ENCODE measurements around the gene RAB20. TPM values are rescaled to one million over a fixed set of nuclear protein-coding genes. Genes with fewer than 3 reads are reported as not detected.

Gene RAB20
- total RNA-seq, 1 experiment from 2014 or later = 1.7 TPM

GRCh38 chr13:110578363-110578762 lies 16.8 kb upstream of the RAB20 start:
- H3K36me3 Mint-ChIP-seq (ENCODE audit: insufficient read depth, unreplicated experiment) = peaks cover 6% of the 10 kb centered on the region
- no peak overlapping the region for H3K27ac Mint-ChIP-seq (ENCODE audit: low read depth, unreplicated experiment)
- no peak for DNase-seq (ENCODE audit: unreplicated experiment)
- H3K27me3 Mint-ChIP-seq (ENCODE audit: insufficient read depth, unreplicated experiment) = peaks cover 27% of the 10 kb centered on the region
- H3K4me1 Mint-ChIP-seq (ENCODE audit: insufficient read depth, unreplicated experiment) = peaks cover 6% of the 10 kb centered on the region
- intact Hi-C loops (cut with micrococcal nuclease) = no loop called here
- ChIA-PET POLR2A (interaction anchor here (1.2 kb wide), 1 partner anchor 8 kb away, joined by 4 read pairs; no protein-coding TSS in a partner anchor), CTCF (no interaction called here)
- no peak for TF ChIP-seq CTCF (IDR thresholded peaks at IDR 0.05; ENCODE audit: unreplicated experiment)
- H3K4me3 Mint-ChIP-seq (ENCODE audit: unreplicated experiment) = no peak overlapping the region
- BruUV-seq (replicated peaks) = no TSS peak
- no peaks in the 10 kb centered on the region for H3K9me3 Mint-ChIP-seq (ENCODE audit: unreplicated experiment)

DNA sequence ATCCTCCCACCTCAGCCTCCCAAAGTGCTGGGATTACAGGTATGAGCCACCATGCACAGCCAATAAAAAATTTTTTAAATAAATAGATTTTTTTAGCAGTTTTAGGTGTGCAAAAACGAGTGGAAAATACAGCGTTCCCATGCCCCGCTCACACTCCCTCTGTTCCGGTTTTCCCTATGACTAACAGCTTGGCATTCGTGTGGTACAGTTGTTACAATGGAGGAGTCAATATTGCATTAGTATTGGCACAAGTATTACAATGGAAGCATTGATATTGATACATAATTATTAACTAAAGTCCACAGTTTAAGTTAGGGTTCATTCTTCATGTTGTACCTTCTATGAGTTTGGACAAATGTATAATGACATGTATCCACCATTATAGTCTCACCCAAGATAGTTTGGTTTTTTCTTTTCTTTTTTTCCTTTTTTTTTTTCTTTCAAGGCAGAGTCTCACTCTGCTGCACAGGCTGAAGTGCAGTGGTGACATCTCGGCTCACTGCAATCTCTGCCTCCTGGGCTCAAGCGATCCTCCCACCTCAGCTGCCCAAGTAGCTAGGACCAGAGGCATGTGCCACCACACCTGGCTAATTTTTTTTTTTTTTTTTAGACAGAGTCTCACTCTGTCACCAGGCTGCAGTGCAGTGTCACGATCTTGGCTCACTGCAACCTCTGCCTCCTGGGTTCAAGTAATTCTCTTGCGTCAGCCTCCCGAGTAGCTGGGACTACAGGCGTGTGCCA lies 15.4 kb upstream of the RAB20 start:
- CTCF ChIA-PET = interaction anchor here (0.6 kb wide), 1 partner anchor 388 kb away, joined by 3 read pairs; no protein-coding TSS in a partner anchor
- no peak for TF ChIP-seq CTCF (IDR thresholded peaks at IDR 0.05; ENCODE audit: unreplicated experiment)
- POLR2A ChIA-PET = interaction anchor here (0.6 to 0.8 kb wide), 2 partner anchors 16 to 87 kb away, joined by 3 to 4 read pairs; no protein-coding TSS in a partner anchor
- H3K9me3 Mint-ChIP-seq (ENCODE audit: unreplicated experiment) = no peaks in the 10 kb centered on the region
- no TSS peak for BruUV-seq (replicated peaks)
- H3K27ac Mint-ChIP-seq (ENCODE audit: low read depth, unreplicated experiment) = no peak overlapping the region
- H3K4me1 Mint-ChIP-seq (ENCODE audit: insufficient read depth, unreplicated experiment) = peaks cover 6% of the 10 kb centered on the region
- H3K36me3 Mint-ChIP-seq (ENCODE audit: insufficient read depth, unreplicated experiment) = peaks cover 6% of the 10 kb centered on the region
- no peak overlapping the region for H3K4me3 Mint-ChIP-seq (ENCODE audit: unreplicated experiment)
- peaks cover 38% of the 10 kb centered on the region for H3K27me3 Mint-ChIP-seq (ENCODE audit: insufficient read depth, unreplicated experiment)
- intact Hi-C loops (cut with micrococcal nuclease) = no loop called here
- DNase-seq (ENCODE audit: unreplicated experiment) = peak; percentile 24

DNA sequence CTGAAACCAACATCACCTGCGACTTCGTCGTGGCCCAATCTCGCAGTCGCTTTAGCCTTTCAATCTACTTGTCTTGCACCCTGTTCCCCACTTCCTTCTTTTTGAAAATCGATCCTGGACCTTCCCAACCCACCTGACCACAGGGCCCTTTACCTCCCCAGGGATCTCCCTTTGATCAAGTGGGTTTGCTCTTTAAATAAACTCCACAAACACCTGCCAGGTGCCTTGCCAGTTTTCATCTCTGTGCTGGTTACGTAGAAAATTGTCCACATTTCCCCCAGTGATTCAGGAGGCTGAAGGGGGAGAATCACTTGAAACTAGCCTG lies 14.5 kb upstream of the RAB20 start:
- Mint-ChIP-seq H3K36me3 (ENCODE audit: insufficient read depth, unreplicated experiment) (peaks cover 6% of the 10 kb centered on the region), H3K27me3 (ENCODE audit: insufficient read depth, unreplicated experiment) (peaks cover 47% of the 10 kb centered on the region), H3K27ac (ENCODE audit: low read depth, unreplicated experiment) (no peak overlapping the region), H3K9me3 (ENCODE audit: unreplicated experiment) (no peaks in the 10 kb centered on the region), H3K4me3 (ENCODE audit: unreplicated experiment) (no peak overlapping the region), H3K4me1 (ENCODE audit: insufficient read depth, unreplicated experiment) (peaks cover 2% of the 10 kb centered on the region)
- CTCF ChIA-PET = no interaction called here
- no peak for DNase-seq (ENCODE audit: unreplicated experiment)
- intact Hi-C loops (cut with micrococcal nuclease) = no loop called here
- POLR2A ChIA-PET = no interaction called here
- BruUV-seq (replicated peaks) = no TSS peak
- TF ChIP-seq CTCF (IDR thresholded peaks at IDR 0.05; ENCODE audit: unreplicated experiment) = no peak

- Mint-ChIP-seq H3K4me3 (ENCODE audit: unreplicated experiment) (no peak overlapping the region), H3K27ac (ENCODE audit: low read depth, unreplicated experiment) (no peak overlapping the region), H3K27me3 (ENCODE audit: insufficient read depth, unreplicated experiment) (peaks cover 51% of the 10 kb centered on the region), H3K4me1 (ENCODE audit: insufficient read depth, unreplicated experiment) (no peaks in the 10 kb centered on the region), H3K36me3 (ENCODE audit: insufficient read depth, unreplicated experiment) (peaks cover 6% of the 10 kb centered on the region), H3K9me3 (ENCODE audit: unreplicated experiment) (no peaks in the 10 kb centered on the region)
- DNase-seq (ENCODE audit: unreplicated experiment) = no peak
- CTCF ChIA-PET = interaction anchor here (0.6 to 1.2 kb wide), 2 partner anchors 18 to 23 kb away, joined by 3 read pairs; no protein-coding TSS in a partner anchor
- POLR2A ChIA-PET = no interaction called here
- no peak for TF ChIP-seq CTCF (IDR thresholded peaks at IDR 0.05; ENCODE audit: unreplicated experiment)
- BruUV-seq (replicated peaks) = no TSS peak
- intact Hi-C loops (cut with micrococcal nuclease) = no loop called here
These were observed 14.0 kb upstream of the RAB20 start for GRCh38 chr13:110575322-110576069.
